HG03139 (cell line): ENCODE data around the gene DHX16.

Experiments used
- ATAC-seq: cut with Tn5 transposase; IDR thresholded peaks from one replicate; pipeline ENCODE4 v1.9.1; 2021; ENCODE audit not compliant: unreplicated experiment

The DHX16 gene

DNA sequence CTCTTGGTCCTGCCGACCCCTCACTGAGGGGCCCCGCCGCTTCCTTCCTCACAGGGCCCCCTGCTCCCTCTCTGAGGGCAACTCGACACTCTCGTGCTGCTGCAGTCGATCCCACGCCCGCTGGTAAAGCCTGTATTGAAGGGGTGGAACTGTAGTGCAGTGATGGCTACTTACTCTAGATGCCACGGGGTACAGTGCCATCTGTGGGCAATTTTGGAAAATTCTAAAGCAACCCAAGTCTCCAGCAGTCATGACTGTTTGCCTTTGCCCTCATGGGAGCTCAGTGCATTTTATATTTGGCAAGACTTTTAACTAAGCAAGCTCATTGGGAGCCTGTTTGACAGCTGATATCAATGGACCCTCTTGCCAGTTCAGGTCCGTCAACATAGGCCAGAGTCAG lies 32.3 kb downstream of the DHX16 start:
- no peak for ATAC-seq

DNA sequence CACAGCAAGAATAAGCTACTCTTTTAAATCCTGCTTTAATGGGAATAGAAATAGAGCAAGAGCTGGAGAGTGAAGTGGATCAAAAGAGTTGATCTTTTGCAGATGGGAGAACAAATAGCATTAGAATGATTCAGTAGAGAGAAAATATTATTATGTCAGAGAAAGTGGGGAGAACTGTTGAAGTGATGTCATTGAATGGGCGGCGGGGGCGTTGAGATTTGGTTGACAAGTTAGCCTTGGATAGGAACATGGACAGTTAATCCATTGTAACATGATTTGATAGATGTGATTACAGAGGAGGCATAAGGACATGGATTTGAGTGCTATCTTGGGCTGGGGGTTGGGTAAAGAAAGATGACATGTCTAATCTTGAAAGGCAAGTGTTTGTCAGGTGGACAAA lies 37.0 kb downstream of the DHX16 start:
- no peak for ATAC-seq

DNA sequence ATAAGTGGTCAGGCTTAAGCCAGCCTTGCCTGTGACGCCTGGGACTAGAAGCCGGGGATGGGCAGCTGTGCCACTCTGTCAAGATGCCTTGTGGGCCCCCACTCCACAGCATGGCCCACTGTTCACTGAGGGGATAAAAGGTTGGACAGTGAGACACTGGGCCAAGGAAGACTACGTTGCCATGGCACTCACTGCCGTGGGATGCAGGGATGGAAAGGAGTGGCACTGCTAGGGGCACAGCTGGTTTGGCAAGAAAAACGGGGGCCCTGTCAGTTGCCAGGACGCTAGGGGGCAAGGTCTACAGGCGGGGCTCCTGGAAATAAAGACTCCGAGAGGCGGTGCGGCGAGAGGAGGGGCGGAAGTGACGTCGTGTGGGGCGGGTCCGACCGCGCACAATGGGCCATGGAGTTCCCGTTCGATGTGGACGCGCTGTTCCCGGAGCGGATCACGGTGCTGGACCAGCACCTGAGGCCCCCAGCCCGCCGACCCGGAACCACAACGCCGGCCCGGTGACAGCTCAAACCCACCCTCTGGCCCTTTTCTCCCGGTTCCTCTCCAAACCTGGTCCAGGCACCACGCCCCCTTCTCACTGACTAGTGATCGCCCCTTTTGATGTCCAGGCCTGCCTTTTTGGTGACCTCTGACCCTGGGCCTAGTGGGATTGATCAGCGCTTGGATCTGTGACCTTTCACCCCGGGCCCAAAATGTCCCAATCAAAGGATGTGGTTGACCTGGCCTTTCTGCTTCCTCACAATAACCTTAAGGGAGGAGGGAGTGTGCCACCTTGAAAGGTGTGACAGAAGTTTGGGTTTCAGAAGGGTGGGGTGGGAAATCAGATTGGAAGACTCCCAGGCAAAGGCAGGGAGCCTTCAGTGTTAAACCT lies 46.1 kb downstream of the DHX16 start, which contains the start of gene ATAT1:
TSS of gene ATAT1 (plus strand) at position 391 of the 883 bp plus-strand sequence.
- peak; percentile 81 for ATAC-seq

DNA sequence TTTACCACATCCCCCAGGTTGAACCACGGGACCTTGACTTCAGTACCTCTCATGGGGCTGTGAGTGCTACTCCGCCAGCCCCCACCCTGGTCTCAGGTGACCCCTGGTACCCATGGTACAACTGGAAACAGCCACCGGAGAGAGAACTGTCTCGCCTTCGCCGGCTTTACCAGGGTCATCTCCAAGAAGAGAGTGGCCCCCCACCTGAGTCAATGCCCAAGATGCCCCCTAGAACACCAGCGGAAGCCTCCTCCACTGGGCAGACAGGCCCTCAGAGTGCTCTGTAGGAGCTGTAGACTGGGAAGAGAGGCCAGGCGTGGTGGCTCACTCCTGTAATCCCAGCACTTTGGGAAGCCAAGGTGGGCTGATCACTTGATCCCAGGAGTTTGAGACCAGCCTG lies 47.3 kb downstream of the DHX16 start:
- no peak for ATAC-seq

DNA sequence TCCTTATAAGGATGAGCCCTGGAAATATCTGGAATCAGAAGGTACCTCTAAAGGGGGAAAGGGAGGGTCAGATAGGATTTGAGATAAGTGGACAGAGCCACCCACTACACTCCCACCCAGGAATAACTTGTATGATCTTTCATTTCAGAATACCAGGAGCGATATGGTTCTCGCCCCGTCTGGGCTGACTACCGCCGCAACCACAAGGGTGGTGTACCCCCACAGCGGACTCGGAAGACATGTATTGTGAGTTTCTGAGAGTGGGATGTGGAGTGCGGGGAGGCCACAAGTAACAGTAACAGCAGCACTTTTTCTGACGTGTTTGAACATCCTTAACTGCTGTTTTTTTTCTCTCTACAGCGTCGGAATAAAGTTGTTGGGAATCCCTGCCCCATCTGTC lies 53.2 kb downstream of the DHX16 start:
- ATAC-seq: no peak

DNA sequence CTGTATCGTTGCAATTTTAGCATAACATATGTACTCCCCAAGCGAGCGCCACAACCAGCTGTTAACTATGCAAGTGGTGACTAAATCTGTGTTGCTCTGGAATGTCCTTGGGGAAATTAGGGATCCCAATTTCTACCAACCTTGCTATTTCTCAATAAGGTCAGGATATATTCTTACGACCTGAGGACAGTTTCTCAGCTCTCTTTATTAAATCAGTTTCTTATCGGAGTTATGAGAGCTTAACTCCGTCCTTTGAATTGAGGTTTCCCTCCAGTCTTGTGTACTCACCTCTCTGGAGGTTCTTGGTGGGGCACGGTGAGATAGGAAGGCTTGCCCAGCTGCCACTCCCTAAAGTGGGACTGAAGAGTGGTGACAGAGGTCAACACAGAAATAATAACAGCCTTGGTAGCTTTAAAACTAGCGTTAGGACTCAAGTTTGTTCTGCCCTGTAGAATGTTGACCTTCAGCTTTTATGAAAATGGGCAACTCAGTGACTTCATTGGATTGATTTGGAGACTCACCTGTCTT lies 54.5 kb downstream of the DHX16 start:
- no peak for ATAC-seq

DNA sequence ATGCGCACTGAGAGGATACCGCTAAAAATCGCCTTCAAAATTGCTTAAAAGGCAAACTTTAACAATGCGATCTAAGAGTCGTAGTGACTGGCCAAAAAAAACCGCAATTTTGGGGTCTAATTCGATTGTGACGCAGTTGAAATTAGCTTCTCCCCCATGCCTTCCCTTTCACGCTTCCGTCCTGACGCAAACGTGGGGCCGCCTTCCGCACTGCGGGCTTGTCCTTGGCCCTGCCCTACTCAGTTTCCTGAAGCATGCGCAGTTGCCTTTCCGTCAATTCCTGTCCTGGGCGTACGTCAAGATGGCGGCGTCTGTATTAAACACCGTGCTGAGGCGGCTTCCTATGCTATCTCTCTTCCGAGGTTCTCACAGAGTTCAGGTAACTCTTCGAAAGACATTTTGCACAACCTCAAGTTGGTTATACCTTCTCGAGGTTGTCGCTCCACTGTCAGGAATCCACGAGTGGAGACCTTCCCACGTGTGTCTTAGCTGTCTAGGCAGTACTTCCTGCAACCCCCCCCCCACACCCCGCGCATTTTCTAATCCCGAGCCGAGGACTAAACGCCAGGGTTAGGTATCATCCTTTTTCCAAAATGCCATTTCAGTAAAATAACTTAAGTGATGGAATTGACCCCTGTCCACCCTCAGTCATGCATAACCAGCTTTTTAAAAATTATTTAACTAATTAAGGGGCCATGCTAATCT lies 55.1 kb downstream of the DHX16 start, which contains the start of gene MRPS18B:
TSS of gene MRPS18B (plus strand) at position 276 of the 705 bp plus-strand sequence. CDS start at position 302, 26 bp downstream.
- peak; percentile 69 for ATAC-seq

DNA sequence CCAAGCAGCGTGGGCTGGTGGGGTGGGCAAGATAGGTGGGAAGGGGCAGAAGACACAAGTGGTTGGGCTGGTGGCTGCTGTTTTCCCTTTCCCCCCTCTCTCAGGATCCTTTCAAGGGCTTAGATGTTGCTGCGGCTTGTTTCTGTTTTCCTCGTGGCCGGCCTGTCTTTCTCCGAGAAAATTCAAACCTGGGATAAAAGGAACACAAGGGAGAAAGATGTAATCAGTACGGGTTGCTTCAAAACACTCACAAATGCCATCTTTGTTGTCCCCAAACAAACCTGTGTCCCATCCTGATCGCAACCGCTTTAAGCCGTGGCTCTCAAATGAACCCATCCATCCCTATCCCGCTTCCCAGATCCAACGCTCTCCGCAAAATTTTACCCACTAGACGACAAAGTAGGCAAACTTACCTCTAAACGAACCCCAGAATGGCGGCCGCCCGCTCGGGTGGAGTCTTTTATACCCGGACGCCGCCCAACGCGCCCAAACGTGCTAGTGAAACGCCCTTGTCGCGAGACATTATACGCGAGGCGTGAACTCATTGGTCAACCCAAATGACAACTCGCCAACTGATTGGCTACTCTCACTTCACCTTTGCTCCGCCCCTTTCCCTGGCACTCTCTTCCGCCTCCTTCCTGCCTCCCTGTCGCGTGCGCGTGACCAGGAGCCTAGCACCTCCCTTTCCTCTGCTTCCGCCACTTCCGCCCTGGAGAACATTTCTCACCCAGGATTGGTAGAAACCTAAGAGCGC lies 55.8 kb downstream of the DHX16 start, which contains the start of gene PPP1R10:
TSS of gene PPP1R10 (minus strand) at position 433 of the 754 bp plus-strand sequence. CDS start 7,299 bp downstream, outside the sequence.
- peak; percentile 61 for ATAC-seq

DNA sequence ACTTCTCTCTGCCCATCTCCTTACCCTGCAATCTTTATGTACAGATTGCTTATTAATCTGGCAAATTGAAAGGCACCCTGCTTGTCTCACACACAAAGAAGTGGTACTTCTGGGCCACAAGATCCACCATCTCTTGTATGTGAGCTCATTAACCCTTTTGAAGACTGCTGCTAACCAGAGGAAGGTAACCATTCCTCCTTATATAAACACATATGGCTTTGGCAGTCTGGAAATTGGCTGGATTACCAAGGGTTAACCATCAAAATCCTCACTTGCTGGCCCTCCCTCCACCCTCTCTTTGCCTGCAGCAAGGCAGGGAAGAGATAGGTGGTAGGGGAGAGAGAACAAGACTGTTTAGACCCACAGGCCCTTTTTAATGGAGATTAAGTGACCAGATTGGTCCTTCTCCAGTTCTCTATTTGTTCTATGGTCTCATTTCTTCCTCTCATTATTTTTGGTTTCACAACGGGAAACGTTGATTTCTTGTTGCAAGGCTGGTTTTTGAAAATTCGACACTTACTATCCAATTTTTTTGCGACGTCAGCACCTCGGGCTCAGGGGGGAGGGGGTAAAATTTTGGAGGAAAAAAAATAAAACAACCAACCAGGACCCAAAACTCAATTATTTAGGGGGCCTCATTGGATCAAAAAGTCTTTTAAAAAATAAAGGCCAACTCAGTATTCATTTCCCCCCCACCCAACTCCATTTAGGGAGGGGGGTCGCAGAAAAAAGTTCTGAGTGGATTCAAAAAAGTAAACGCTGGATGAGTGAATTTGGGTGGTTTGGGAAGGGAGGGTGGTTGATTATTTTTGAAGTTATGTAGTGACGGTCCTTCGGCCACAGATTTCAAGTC lies 56.6 kb downstream of the DHX16 start:
- ATAC-seq: no peak

DNA sequence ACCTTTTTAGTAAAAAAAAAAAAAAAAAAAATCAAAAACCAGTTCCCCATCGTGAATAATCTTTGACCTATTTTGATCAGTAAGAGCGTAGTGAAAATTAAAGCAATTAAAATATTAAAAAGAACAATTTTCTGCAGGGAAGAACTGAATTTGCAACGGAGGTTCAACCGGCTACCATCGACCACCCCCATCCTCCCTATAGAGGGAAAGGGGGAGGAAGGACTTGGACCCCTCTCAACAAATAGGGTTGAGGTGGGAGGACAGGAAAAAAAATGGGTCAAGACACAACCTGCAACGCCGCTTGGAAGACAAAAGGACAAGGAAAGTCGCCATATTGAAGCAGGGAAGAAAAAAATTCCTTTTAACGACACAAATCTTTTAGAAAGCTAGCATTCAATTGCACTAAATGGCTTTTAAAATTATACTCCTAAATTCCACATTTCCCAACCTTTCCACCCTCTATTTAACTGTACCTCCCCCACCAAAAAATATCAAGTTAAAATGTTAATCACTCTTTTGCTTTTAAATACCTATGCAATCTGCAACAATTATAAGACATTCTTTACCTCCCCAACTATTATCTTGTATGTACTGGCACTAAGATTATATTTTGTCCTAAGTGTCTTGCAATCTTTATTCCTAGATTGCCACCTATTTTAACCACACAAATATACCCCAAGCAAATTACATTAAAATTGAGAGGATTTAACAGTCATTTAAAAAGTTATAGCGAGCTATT lies 57.4 kb downstream of the DHX16 start:
- no peak for ATAC-seq

DNA sequence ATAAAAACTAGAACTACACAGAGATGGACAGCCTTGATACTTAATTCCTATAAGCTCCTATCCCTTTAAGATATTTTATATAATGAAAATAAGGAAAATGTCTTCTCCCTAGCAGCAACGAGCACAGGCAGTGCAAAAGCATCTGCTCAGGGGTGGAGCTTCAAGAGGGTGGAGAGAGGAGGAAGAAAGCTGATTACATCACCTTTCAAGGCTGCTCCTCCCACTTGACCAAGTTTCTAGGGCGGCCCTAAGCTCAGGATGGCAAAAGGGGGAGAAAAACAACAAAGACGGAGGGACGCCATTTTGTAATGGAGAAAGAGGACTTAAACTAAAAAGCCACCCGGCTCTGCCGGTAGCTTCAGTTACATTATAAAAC lies 58.0 kb downstream of the DHX16 start:
- peak; percentile 42 for ATAC-seq

DNA sequence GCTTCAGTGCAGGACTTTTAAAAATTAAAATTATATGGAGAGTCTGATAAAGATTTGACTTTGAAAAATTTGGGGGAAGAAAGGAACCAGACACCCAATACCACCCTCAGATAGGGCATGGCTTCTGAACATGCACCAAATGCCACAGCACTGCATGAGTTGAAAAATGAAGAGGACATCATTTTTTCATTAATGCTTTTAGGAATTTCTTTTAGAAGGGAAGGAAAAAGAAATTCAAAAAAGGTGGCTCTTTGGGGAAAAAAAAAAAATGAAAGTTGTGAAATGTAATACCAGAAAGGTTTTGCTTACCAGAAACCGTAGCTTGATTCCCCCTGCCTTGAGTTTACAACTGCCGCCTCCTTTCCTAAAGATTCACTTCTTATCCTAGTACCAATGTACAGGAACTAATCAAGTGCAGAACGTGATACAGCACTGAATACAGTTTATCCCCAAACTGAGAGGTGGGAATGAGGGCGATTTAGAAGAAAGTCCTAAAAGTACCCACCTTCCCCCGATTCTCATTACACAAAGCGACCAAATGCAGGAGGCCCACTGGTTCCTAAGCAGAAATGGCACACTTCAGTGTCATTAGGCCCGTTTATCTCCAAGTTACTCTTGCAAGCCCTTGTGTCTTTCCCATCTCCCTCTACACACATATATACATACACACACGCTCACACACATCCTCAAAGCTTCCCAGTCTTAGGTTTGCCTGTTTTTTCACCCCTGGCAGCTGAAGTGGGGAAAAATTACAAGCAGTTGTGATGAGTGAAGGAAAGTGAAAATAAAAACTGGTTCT lies 58.6 kb downstream of the DHX16 start:
- ATAC-seq: no peak

DNA sequence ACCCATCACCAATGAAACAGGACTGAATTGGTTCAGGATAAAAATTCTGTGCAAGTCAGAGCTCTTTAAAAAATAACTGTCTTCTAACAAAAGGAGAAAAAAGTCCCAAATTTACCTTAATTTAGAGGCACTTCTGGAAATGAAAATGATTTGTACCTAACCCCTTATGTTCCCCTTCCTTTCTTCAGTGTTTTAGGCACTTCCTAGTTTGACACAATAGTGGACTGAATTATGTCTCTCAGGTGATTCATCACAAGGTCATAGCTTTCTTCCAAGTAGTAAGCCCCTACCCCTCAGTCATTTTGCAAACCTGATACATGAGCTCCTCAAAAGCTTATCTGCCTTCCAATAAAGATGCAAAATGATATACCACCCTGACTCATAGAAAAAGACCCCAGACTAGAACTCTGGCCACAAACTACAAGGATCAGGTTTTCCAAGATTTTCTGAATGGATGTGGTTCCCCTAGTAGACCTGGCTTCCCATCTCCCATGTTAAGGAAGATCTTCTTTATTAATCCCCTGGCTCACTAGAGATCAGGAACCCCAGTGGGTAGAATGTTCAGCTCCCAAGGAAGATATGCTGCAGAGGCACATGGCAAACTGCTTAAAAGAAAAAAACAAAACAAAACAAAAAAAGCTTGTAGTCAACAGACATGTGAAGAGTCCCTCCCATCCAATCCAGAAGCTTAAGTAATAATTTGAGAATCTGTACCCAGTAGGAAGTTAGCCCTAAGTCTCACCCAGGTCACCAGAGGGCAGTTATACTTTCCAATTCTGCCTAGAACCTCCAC lies 59.4 kb downstream of the DHX16 start:
- no peak for ATAC-seq

DNA sequence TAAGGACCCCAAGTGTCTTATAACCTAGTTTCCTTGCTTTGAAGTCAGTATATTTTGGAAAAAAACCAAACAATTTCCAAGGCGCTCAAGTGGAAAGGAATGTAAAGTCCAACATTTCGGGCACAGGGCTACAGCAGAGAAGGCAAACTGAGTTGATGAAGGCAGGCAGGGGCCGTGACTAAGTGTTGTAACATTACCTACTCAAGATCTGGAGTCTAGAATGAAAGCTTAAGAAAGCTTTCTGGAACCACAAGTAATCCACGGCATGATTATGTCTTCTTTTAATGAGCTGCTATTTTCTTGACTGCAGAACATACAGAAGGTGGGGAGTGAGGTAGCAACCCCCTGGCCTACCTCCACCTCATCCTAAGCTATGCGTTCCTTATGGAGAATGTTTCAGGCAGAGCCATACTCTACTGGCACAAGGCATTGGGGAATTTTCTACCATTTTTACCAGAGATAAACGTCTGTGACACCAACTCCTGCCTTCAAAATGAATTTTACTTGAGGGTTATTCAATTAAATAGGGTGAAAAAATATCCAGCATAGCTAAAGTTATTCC lies 60.0 kb downstream of the DHX16 start:
- ATAC-seq: no peak

DNA sequence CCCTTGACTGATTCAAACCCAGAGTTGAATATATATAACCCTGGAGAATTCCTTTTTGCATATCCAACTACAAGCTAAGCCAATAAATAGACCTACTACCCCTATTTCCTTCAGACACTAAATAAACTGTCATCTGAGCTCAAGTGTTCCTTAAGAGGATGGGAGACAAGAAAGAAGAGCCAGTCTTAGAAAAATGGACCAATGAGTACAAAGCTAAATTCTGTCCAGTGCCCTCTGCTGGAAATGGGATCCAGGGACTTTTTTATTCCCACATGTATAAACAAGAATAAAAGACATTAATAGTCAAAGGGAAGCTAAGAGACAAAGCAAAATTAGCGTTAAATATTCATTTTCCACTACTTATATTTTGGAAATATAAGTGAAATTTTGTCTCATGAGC lies 60.6 kb downstream of the DHX16 start:
- ATAC-seq: no peak

DNA sequence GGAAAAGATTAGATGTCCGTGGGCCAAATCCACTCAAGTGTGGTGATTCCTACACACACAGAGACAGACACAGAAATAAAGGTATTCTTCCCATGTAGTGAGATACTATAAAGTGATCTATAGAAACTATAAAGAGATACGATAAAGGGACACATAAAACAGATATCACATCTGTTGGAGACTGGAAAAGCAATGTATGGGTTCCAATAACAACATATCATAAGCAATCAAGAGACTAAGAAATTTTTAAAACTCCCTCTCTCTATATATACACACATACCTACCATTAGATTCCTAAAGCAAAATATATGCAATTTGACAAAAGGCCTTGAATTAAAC lies 61.0 kb downstream of the DHX16 start:
- no peak for ATAC-seq

DNA sequence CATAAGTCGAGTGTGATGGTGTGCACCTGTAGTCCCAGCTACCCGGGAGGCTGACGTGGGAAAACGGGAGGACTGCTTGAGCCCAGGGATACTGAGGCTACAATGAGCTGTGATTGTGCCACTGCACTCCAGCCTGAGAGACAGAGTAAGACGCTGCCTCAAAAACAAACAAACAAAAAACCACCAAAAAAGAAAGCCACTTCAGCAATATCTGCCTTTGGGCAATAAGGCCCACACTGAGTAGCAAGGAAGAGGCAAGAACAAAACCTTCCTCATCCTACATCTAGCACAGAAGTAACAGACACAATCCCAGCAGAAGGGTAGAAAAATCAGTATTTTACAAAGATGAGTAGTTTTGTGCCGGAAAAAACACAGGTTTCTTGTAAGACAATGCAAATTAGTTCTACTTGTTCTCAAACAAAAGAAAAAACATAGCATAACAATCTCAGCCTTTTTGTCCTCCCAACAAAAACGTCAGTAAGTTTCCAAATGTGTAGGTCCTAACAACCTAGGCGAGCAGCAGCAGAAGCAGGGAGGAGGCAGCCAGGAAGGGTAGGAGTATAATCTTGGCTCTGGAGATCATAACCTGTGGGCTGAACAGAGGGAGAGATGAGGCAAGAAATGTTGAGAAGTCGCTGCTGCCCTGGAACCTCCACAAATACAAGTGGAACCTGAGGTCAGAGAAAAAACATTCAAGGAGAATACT lies 61.5 kb downstream of the DHX16 start:
- no peak for ATAC-seq
